ENCODE measurements around the gene MYO1D. TPM values are rescaled to one million over a fixed set of nuclear protein-coding genes. Genes with fewer than 3 reads are reported as not detected.

Gene MYO1D
- total RNA-seq, 1 experiment from 2014 or later: 1.3 TPM

DNA sequence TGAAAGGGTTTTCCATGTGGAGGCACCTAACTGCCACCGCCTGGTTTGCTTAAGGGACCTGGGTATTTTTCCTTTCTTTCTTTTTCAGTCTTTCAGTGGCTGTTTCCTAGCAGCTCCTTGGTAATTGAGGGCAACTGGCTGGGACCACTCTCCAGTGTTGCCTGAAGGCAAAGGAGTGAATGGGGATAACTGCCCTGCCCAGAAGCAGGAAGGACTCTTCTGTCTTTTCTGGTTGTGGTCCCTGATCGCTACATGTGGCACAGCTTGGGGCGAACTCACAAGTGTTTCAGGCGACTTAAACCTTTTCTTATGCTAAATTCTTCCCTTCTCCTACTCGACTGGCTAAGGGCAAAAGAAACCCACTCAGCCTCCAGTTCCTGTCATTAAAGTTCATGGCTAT, 40.9 kb upstream of the MYO1D start:
- Histone ChIP-seq H3K9me3 (ENCODE audit: control insufficient read depth, insufficient read depth, low read depth, low read length) (no peaks in the 10 kb centered on the region), H3K27ac (ENCODE audit: low read length) (no peak overlapping the region), H3K36me3 (ENCODE audit: control insufficient read depth, insufficient read depth, low read length) (no peaks in the 10 kb centered on the region), H3K4me1 (ENCODE audit: control insufficient read depth, insufficient read depth, low read length) (no peaks in the 10 kb centered on the region), H3K27me3 (ENCODE audit: control insufficient read depth, insufficient read depth, low read length) (peaks cover 3% of the 10 kb centered on the region), H3K4me3 (ENCODE audit: low read depth in 2 of 2, low read length in 2 of 2) (no peak overlapping the region)
- no peak for TF ChIP-seq POLR2AphosphoS5 (IDR thresholded peaks at IDR 0.05; ENCODE audit: low read depth, low read length)
- TF ChIP-seq, protein P1, sequence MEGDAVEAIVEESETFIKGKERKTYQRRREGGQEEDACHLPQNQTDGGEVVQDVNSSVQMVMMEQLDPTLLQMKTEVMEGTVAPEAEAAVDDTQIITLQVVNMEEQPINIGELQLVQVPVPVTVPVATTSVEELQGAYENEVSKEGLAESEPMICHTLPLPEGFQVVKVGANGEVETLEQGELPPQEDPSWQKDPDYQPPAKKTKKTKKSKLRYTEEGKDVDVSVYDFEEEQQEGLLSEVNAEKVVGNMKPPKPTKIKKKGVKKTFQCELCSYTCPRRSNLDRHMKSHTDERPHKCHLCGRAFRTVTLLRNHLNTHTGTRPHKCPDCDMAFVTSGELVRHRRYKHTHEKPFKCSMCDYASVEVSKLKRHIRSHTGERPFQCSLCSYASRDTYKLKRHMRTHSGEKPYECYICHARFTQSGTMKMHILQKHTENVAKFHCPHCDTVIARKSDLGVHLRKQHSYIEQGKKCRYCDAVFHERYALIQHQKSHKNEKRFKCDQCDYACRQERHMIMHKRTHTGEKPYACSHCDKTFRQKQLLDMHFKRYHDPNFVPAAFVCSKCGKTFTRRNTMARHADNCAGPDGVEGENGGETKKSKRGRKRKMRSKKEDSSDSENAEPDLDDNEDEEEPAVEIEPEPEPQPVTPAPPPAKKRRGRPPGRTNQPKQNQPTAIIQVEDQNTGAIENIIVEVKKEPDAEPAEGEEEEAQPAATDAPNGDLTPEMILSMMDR (IDR thresholded peaks at IDR 0.05): no peak
- TF ChIP-seq, protein P2, sequence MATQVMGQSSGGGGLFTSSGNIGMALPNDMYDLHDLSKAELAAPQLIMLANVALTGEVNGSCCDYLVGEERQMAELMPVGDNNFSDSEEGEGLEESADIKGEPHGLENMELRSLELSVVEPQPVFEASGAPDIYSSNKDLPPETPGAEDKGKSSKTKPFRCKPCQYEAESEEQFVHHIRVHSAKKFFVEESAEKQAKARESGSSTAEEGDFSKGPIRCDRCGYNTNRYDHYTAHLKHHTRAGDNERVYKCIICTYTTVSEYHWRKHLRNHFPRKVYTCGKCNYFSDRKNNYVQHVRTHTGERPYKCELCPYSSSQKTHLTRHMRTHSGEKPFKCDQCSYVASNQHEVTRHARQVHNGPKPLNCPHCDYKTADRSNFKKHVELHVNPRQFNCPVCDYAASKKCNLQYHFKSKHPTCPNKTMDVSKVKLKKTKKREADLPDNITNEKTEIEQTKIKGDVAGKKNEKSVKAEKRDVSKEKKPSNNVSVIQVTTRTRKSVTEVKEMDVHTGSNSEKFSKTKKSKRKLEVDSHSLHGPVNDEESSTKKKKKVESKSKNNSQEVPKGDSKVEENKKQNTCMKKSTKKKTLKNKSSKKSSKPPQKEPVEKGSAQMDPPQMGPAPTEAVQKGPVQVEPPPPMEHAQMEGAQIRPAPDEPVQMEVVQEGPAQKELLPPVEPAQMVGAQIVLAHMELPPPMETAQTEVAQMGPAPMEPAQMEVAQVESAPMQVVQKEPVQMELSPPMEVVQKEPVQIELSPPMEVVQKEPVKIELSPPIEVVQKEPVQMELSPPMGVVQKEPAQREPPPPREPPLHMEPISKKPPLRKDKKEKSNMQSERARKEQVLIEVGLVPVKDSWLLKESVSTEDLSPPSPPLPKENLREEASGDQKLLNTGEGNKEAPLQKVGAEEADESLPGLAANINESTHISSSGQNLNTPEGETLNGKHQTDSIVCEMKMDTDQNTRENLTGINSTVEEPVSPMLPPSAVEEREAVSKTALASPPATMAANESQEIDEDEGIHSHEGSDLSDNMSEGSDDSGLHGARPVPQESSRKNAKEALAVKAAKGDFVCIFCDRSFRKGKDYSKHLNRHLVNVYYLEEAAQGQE (IDR thresholded peaks at IDR 0.05; ENCODE audit: insufficient read depth in 1 of 2, low read depth in 2 of 2, low read length in 1 of 2): no peak
- TF ChIP-seq SIN3A (IDR thresholded peaks at IDR 0.05; ENCODE audit: borderline replicate concordance, insufficient read depth, low read depth, low read length): no peak
- no peak for TF ChIP-seq TCF7L2 (IDR thresholded peaks at IDR 0.05; ENCODE audit: low read depth, low read length)
- BruUV-seq (replicated peaks): no TSS peak
- ChIA-PET CTCF (no interaction called here), POLR2A (no interaction called here)
- in situ Hi-C loops (cut with HindIII; ENCODE audit: low pct_unique_long_range_greater_than_20kb, low sequenced_read_pairs) (no loop called here), intact Hi-C loops (cut with micrococcal nuclease; ENCODE audit: unreplicated experiment) (no loop called here)
- ATAC-seq (no peak), DNase-seq (ENCODE audit: low read depth, low spot score) (no peak)

DNA sequence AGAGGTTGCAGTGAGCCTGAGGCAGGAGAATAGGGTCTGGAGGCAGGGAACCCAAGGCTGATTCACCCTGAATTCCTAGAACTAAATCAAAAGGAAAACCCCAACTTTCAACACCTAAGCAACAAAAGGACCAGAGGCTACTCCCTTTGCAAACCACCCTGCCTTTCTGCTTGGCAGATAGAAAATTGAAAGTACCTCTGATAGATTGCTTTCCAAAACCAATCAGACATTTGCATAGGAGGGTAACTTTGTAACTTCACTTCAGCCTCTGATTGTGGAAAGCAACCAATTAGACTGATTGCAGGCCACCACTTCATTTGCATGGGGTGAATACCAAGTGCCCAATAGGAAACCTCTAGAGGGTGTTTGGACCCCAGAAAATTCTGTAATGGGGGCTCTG, 40.2 kb upstream of the MYO1D start:
- no TSS peak for BruUV-seq (replicated peaks)

More for the DNA sequence above, 40.2 kb upstream of the MYO1D start:
- H3K36me3 ChIP-seq (ENCODE audit: control insufficient read depth, insufficient read depth, low read length): no peaks in the 10 kb centered on the region
- H3K27ac ChIP-seq (ENCODE audit: low read length): no peak overlapping the region
- H3K4me1 ChIP-seq (ENCODE audit: control insufficient read depth, insufficient read depth, low read length): no peaks in the 10 kb centered on the region
- H3K9me3 ChIP-seq (ENCODE audit: control insufficient read depth, insufficient read depth, low read depth, low read length): no peaks in the 10 kb centered on the region
- no peak overlapping the region for H3K4me3 ChIP-seq (ENCODE audit: low read depth in 2 of 2, low read length in 2 of 2)
- DNase-seq (ENCODE audit: low read depth, low spot score) (no peak), ATAC-seq (no peak)
- in situ Hi-C loops (cut with HindIII; ENCODE audit: low pct_unique_long_range_greater_than_20kb, low sequenced_read_pairs) (no loop called here), intact Hi-C loops (cut with micrococcal nuclease; ENCODE audit: unreplicated experiment) (no loop called here)
- peaks cover 5% of the 10 kb centered on the region for H3K27me3 ChIP-seq (ENCODE audit: control insufficient read depth, insufficient read depth, low read length)
- ChIA-PET POLR2A (no interaction called here), CTCF (no interaction called here)
- TF ChIP-seq SIN3A (IDR thresholded peaks at IDR 0.05; ENCODE audit: borderline replicate concordance, insufficient read depth, low read depth, low read length): no peak
- no peak for TF ChIP-seq POLR2AphosphoS5 (IDR thresholded peaks at IDR 0.05; ENCODE audit: low read depth, low read length)
- TF ChIP-seq, protein P1 (IDR thresholded peaks at IDR 0.05): no peak
- TF ChIP-seq, protein P2 (IDR thresholded peaks at IDR 0.05; ENCODE audit: insufficient read depth in 1 of 2, low read depth in 2 of 2, low read length in 1 of 2): no peak
- TF ChIP-seq TCF7L2 (IDR thresholded peaks at IDR 0.05; ENCODE audit: low read depth, low read length): no peak

Data from Panc1 (cell line).